T-helper 2 cell treated with Interferon-gamma antibody and Interleukin-4, amounts not matched to agents 5 μg/mL and 100 μg/mL, for 36 hours (primary cell): Measurements from ENCODE around the gene SNCA.

Experiments
- DNase-seq: peaks from one replicate; pipeline ENCODE4 v3.0.0; 2021; ENCODE audit warnings: low spot score
- H3K27ac Mint-ChIP-seq: one replicate; pipeline ENCODE4 v1.8.0; 2021; ENCODE audit warnings: mild to moderate bottlenecking, mixed read lengths
- H3K27me3 Mint-ChIP-seq: one replicate; pipeline ENCODE4 v1.8.0; 2021; ENCODE audit warnings: low read depth, mixed read lengths
- H3K36me3 Mint-ChIP-seq: one replicate; pipeline ENCODE4 v1.8.0; 2021; ENCODE audit warnings: low read depth, mixed read lengths
- H3K4me1 Mint-ChIP-seq: one replicate; pipeline ENCODE4 v1.8.0; 2021; ENCODE audit warnings: low read depth, mixed read lengths
- H3K4me3 Mint-ChIP-seq: one replicate; pipeline ENCODE4 v1.8.0; 2022; ENCODE audit warnings: mild to moderate bottlenecking, moderate library complexity, mixed read lengths
- H3K9me3 Mint-ChIP-seq: one replicate; pipeline ENCODE4 v1.8.0; 2021; ENCODE audit warnings: mixed read lengths

Gene SNCA

GRCh38 chr4:89725268-89725667 lies 111.7 kb downstream of the SNCA start:
- no peaks in the 10 kb centered on the region for H3K36me3 Mint-ChIP-seq
- no peaks in the 10 kb centered on the region for H3K27me3 Mint-ChIP-seq
- no peaks in the 10 kb centered on the region for H3K9me3 Mint-ChIP-seq
- H3K4me3 Mint-ChIP-seq: no peak overlapping the region
- no peak for DNase-seq
- H3K4me1 Mint-ChIP-seq: no peaks in the 10 kb centered on the region
- no peak overlapping the region for H3K27ac Mint-ChIP-seq

DNA sequence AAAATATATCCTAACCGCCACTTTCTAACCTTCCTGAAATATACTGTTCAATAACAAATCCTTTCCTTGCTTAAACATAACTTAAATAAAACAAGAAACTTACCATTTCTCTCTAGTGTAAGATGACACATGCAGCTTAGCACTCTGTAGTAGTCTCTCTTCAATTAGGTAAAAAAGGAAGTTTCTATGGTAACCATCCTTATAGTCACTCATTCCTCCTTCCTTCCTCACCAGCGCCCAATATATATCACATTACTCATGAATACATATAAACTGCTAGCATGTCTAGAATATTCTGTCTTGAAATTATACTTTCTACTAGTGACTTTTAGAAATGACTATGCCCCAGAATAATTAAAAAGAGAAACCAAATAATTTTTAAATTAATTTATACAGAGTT lies 112.2 kb downstream of the SNCA start:
- Mint-ChIP-seq H3K9me3 (no peaks in the 10 kb centered on the region), H3K36me3 (no peaks in the 10 kb centered on the region), H3K27ac (no peak overlapping the region), H3K27me3 (no peaks in the 10 kb centered on the region), H3K4me3 (no peak overlapping the region), H3K4me1 (no peaks in the 10 kb centered on the region)
- DNase-seq: no peak

- DNase-seq: no peak
- no peaks in the 10 kb centered on the region for H3K36me3 Mint-ChIP-seq
- no peaks in the 10 kb centered on the region for H3K4me1 Mint-ChIP-seq
- H3K4me3 Mint-ChIP-seq: no peak overlapping the region
- peaks cover 2% of the 10 kb centered on the region for H3K27me3 Mint-ChIP-seq
- H3K27ac Mint-ChIP-seq: no peak overlapping the region
- no peaks in the 10 kb centered on the region for H3K9me3 Mint-ChIP-seq
Observed at GRCh38 chr4:89723096-89723495, 113.9 kb downstream of the SNCA start.

- H3K27ac Mint-ChIP-seq: no peak overlapping the region
- DNase-seq: no peak
- no peaks in the 10 kb centered on the region for H3K36me3 Mint-ChIP-seq
- H3K9me3 Mint-ChIP-seq: no peaks in the 10 kb centered on the region
- H3K4me1 Mint-ChIP-seq: no peaks in the 10 kb centered on the region
- H3K4me3 Mint-ChIP-seq: no peak overlapping the region
- H3K27me3 Mint-ChIP-seq: peaks cover 2% of the 10 kb centered on the region
Observed at GRCh38 chr4:89722517-89722916, 114.4 kb downstream of the SNCA start.

DNA sequence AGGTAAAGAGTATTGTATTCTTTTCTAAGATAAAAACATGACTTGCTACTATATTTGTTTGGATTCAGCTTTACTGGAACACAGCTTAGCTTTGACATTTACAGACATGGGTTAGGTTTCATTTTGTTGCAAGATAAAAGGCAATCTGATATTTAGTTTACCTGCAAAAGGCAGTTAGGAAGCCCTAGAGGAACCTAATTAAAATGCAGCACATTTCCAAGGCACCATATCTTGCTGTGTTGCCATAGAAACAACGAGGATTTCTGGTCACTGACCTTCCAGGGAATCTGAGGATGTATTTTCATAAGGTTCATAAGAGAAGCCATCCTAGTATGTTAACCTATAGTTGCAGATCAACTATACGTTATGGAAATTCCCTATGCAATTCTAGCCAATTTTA lies 116.0 kb downstream of the SNCA start:
- Mint-ChIP-seq H3K9me3 (no peaks in the 10 kb centered on the region), H3K27me3 (peaks cover 2% of the 10 kb centered on the region), H3K4me1 (no peaks in the 10 kb centered on the region), H3K36me3 (no peaks in the 10 kb centered on the region), H3K27ac (no peak overlapping the region), H3K4me3 (no peak overlapping the region)
- no peak for DNase-seq

GRCh38 chr4:89719536-89720090 lies 117.3 kb downstream of the SNCA start:
- H3K4me1 Mint-ChIP-seq: no peaks in the 10 kb centered on the region
- DNase-seq: no peak
- no peak overlapping the region for H3K4me3 Mint-ChIP-seq

GRCh38 chr4:89716893-89717292 lies 120.1 kb downstream of the SNCA start:
- Mint-ChIP-seq H3K9me3 (no peaks in the 10 kb centered on the region), H3K36me3 (no peaks in the 10 kb centered on the region), H3K27me3 (peaks cover 5% of the 10 kb centered on the region), H3K27ac (no peak overlapping the region), H3K4me3 (no peak overlapping the region), H3K4me1 (no peaks in the 10 kb centered on the region)
- no peak for DNase-seq

More at GRCh38 chr4:89719536-89720090, 117.3 kb downstream of the SNCA start:
- Mint-ChIP-seq H3K36me3 (no peaks in the 10 kb centered on the region), H3K9me3 (no peaks in the 10 kb centered on the region), H3K27ac (no peak overlapping the region), H3K27me3 (peaks cover 2% of the 10 kb centered on the region)

DNA sequence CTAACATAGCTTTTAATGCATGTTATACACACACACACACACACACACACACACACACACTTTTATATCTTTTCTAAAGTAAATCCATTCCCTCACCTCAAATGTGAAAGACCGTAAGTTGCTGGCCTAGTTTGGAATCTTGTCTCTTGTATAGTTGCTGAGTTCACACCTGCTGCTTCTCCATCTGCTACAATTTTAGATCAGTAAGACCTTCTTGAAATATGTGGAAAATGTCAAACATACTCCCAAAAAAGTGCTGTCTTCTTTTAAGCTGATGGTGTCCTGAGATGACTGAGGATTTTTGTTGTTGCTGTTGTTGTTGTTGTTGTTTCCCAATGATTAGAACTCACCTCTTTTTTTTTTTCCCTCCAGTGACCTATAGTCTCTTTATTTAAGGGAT lies 121.3 kb downstream of the SNCA start:
- Mint-ChIP-seq H3K9me3 (no peaks in the 10 kb centered on the region), H3K27me3 (peaks cover 6% of the 10 kb centered on the region), H3K4me3 (no peak overlapping the region), H3K27ac (no peak overlapping the region), H3K4me1 (no peaks in the 10 kb centered on the region), H3K36me3 (no peaks in the 10 kb centered on the region)
- no peak for DNase-seq

DNA sequence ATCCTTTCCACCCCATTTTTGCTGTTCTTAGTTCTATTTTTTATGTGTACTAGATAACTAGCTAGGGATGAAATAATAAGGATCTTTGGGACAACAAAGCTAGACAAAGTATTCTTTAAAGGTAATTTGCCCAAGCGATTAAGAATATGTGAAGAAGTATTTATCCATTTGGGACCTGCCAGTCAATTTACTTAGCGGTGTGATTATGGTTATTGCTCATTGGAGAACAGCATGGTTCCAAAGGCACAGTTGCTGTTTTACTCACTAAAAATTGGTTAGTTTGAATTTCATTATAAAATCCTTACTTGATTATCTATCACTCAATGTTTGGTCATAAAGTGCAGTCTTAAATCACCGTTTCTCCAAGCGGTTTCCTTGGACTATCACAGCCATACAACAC lies 124.1 kb downstream of the SNCA start:
- Mint-ChIP-seq H3K27me3 (peaks cover 4% of the 10 kb centered on the region), H3K36me3 (no peaks in the 10 kb centered on the region), H3K4me1 (no peaks in the 10 kb centered on the region), H3K4me3 (no peak overlapping the region), H3K9me3 (no peaks in the 10 kb centered on the region), H3K27ac (no peak overlapping the region)
- no peak for DNase-seq

- H3K9me3 Mint-ChIP-seq: no peaks in the 10 kb centered on the region
- H3K27me3 Mint-ChIP-seq: peaks cover 4% of the 10 kb centered on the region
- DNase-seq: no peak
- no peaks in the 10 kb centered on the region for H3K4me1 Mint-ChIP-seq
- H3K27ac Mint-ChIP-seq: no peak overlapping the region
- H3K4me3 Mint-ChIP-seq: no peak overlapping the region
- H3K36me3 Mint-ChIP-seq: no peaks in the 10 kb centered on the region
Observed at GRCh38 chr4:89712141-89712540, 124.8 kb downstream of the SNCA start.

- DNase-seq: no peak
- Mint-ChIP-seq H3K4me3 (no peak overlapping the region), H3K36me3 (no peaks in the 10 kb centered on the region), H3K27ac (no peak overlapping the region), H3K27me3 (peaks cover 4% of the 10 kb centered on the region), H3K4me1 (no peaks in the 10 kb centered on the region), H3K9me3 (no peaks in the 10 kb centered on the region)
Observed at GRCh38 chr4:89708903-89709421, 128.0 kb downstream of the SNCA start.

DNA sequence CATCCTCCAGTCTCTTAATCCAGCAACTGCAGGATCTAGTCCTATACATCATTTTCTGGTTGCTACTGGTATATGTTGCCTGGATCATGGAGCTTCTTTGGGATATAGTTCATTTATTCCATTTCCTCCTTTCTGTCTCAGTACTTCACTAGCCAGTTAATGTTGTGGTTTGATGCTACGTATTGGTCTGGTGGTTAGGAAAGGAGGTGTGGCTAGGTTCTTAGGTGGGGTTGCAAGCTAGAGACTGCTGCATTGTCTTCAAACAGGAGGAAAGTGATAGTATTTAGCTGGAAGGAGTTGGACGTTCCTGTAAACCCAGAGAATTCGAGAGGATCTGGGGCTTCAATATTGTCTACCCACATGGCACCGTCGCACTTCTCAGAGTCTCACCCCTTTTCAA lies 129.5 kb downstream of the SNCA start:
- Mint-ChIP-seq H3K36me3 (no peaks in the 10 kb centered on the region), H3K9me3 (no peaks in the 10 kb centered on the region), H3K27ac (no peak overlapping the region), H3K4me1 (no peaks in the 10 kb centered on the region), H3K4me3 (no peak overlapping the region), H3K27me3 (peaks cover 4% of the 10 kb centered on the region)
- DNase-seq: no peak

- H3K4me3 Mint-ChIP-seq: no peak overlapping the region
- H3K36me3 Mint-ChIP-seq: no peaks in the 10 kb centered on the region
- no peak for DNase-seq
- H3K27me3 Mint-ChIP-seq: peaks cover 2% of the 10 kb centered on the region
- no peaks in the 10 kb centered on the region for H3K4me1 Mint-ChIP-seq
- no peak overlapping the region for H3K27ac Mint-ChIP-seq
- H3K9me3 Mint-ChIP-seq: no peaks in the 10 kb centered on the region
Observed at GRCh38 chr4:89704651-89705395, 132.1 kb downstream of the SNCA start.

DNA sequence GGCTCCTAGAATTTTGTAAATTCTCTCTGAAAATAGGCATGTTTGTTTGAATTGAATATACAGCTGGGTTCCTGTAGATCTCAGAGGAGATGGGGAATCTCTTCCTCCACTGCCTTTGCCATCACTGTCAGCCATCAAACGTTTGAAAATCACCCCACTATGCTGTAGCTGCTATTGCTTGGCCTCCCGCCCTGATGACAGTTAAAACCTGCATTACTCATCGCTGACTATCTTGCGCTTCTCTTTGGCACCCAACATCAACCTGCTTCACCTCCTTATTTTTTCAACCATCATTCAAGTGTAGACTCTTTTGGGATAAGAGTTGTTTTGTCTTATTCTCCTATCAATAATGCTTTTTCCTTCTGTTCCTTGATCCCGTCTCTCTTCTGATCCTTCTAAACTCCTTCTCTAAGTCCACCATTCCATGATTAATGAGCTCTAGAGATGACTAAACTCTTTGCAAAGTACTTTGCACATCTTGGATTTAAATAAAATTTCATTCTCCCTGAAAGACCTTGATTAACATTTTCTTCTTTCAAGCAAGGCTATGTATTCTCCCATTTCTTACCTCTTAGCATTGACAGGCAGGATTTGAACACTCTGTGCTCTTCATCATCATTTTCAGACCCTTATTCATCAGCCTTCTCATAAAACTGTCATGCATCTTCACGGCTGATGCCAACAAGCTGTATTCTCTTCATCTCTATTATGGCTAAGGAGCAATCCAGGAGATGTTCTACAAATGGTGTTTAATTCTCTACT lies 133.0 kb downstream of the SNCA start:
- H3K27ac Mint-ChIP-seq: no peak overlapping the region
- DNase-seq: no peak
- H3K4me3 Mint-ChIP-seq: no peak overlapping the region
- no peaks in the 10 kb centered on the region for H3K9me3 Mint-ChIP-seq
- no peaks in the 10 kb centered on the region for H3K4me1 Mint-ChIP-seq
- H3K36me3 Mint-ChIP-seq: no peaks in the 10 kb centered on the region
- peaks cover 2% of the 10 kb centered on the region for H3K27me3 Mint-ChIP-seq
